H1 (cell line): ENCODE results near the gene PYGL. TPM values are rescaled to one million over a fixed set of nuclear protein-coding genes. Genes with fewer than 3 reads are reported as not detected.

ENCODE experiments used
- CTCF ChIA-PET: fragments of 300-600 bp; sonication (Branson Sonifier 250); formaldehyde crosslinking; loops from one replicate; lab custom pipeline; 2021; ENCODE audit not compliant: partially characterized antibody; lab: Charles Lee
- POLR2A ChIA-PET: fragments of 300-600 bp; sonication (Branson Sonifier 250); formaldehyde crosslinking; loops from one replicate; lab custom pipeline; 2021; ENCODE audit warnings: inconsistent platforms; ENCODE audit not compliant: partially characterized antibody; lab: Charles Lee
- DNase-seq, 2 experiments: peaks; one replicate each; pipeline versions ENCODE4 v3.0.0 to v3.0.0-alpha.2; 2010 to 2022; ENCODE audit warnings: low spot score in 2 of 2, low read depth in 1 of 2, mixed read lengths in 1 of 2
- FAIRE-seq: peaks from 2 replicates; lab custom pipeline; 2011; peaks lifted over from hg19 to GRCh38; lab: Jason Lieb, UNC
- H2AFZ ChIP-seq: 2 replicates; pipeline ENCODE4 v1.8.1; 2012; ENCODE audit warnings: low read length, inconsistent platforms
- H2AK5ac ChIP-seq: 2 replicates; pipeline ENCODE4 v1.6.1; 2013; ENCODE audit warnings: low read depth, low read length
- H2BK120ac ChIP-seq: replicated peaks from 2 replicates; pipeline ENCODE3; 2013; ENCODE audit warnings: low read depth, low read length, inconsistent platforms
- H2BK12ac ChIP-seq: 2 replicates; pipeline ENCODE4 v1.6.1; 2013; ENCODE audit warnings: low read depth, low read length
- H2BK15ac ChIP-seq: 2 replicates; pipeline ENCODE4 v1.6.1; 2013; ENCODE audit warnings: low read length
- H2BK20ac ChIP-seq: 2 replicates; pipeline ENCODE4 v1.6.1; 2013; ENCODE audit warnings: low read length
- H2BK5ac ChIP-seq: 2 replicates; pipeline ENCODE4 v1.6.1; 2013; ENCODE audit warnings: low read depth, low read length
- H3K14ac ChIP-seq: 2 replicates; pipeline ENCODE4 v1.6.1; 2013; ENCODE audit warnings: inconsistent platforms; ENCODE audit not compliant: insufficient read length
- H3K18ac ChIP-seq: 2 replicates; pipeline ENCODE4 v1.6.1; 2013; ENCODE audit warnings: low read length; ENCODE audit errors: extremely low read depth
- H3K23ac ChIP-seq: 2 replicates; pipeline ENCODE4 v1.6.1; 2013; ENCODE audit warnings: inconsistent platforms; ENCODE audit not compliant: insufficient read length
- H3K23me2 ChIP-seq: 2 replicates; pipeline ENCODE4 v1.6.1; 2013; ENCODE audit warnings: low read depth, low read length
- H3K27ac ChIP-seq: 2 replicates; pipeline ENCODE4 v1.6.1; 2011; ENCODE audit warnings: low read depth, low read length, inconsistent platforms
- H3K27me3 ChIP-seq, 4 experiments: replicated peaks in 1 of 4; 1 replicate in 1 of 4; 2 replicates in 3 of 4; pipeline versions ENCODE4 v1.6.1 to v1.8.1; 2011 to 2013; ENCODE audit warnings: low read length in 3 of 4, mild to moderate bottlenecking in 3 of 4, inconsistent platforms in 2 of 4, mixed read lengths in 2 of 4, moderate library complexity in 1 of 4; ENCODE audit not compliant: control insufficient read depth in 3 of 4, insufficient read depth in 3 of 4; ENCODE audit errors: extremely low read depth in 1 of 4
- H3K36me3 ChIP-seq, 4 experiments: 2 replicates each; pipeline versions ENCODE4 v1.6.1 to v1.8.1; 2011 to 2013; ENCODE audit warnings: mild to moderate bottlenecking in 4 of 4, low read length in 3 of 4, moderate library complexity in 2 of 4, control low read depth in 1 of 4, inconsistent platforms in 1 of 4; ENCODE audit not compliant: insufficient read depth in 4 of 4, control insufficient read depth in 2 of 4
- H3K4ac ChIP-seq: replicated peaks from 2 replicates; pipeline ENCODE3; 2013; ENCODE audit warnings: low read length, low read depth, mixed read lengths, inconsistent platforms; ENCODE audit not compliant: insufficient read length
- H3K4me1 ChIP-seq, 4 experiments: replicated peaks in 1 of 4; 1 replicate in 1 of 4; 2 replicates in 3 of 4; pipeline versions ENCODE4 v1.6.1 to v1.8.1; 2011 to 2013; ENCODE audit warnings: low read length in 3 of 4, inconsistent platforms in 2 of 4, mixed read lengths in 1 of 4; ENCODE audit not compliant: insufficient read depth in 4 of 4, control insufficient read depth in 3 of 4
- H3K4me2 ChIP-seq, 2 experiments: 2 replicates each; pipeline versions ENCODE4 v1.6.1 to v1.8.1; 2011 to 2013; ENCODE audit warnings: low read depth in 2 of 2, low read length in 2 of 2, control low read depth in 1 of 2, inconsistent platforms in 1 of 2, mild to moderate bottlenecking in 1 of 2; ENCODE audit not compliant: insufficient read depth in 1 of 2
- H3K4me3 ChIP-seq, 4 experiments: fragments of 200-600, 300-600 bp in 1 of 4; sonication (generic), shearing (Covaris generic), sonication (Bioruptor Twin) in 1 of 4; 2 replicates each; pipeline versions ENCODE4 v1.5.1 to v1.8.1; 2011 to 2016; ENCODE audit warnings: low read length in 4 of 4, low read depth in 3 of 4, control low read depth in 2 of 4, inconsistent platforms in 2 of 4, mild to moderate bottlenecking in 2 of 4, mixed read lengths in 1 of 4, moderate library complexity in 1 of 4; ENCODE audit not compliant: insufficient read depth in 2 of 4; ENCODE audit errors: extremely low read depth in 1 of 4
- H3K56ac ChIP-seq: replicated peaks from 2 replicates; pipeline ENCODE3; 2013; ENCODE audit warnings: low read depth, mild to moderate bottlenecking, mixed read lengths, low read length, inconsistent platforms; ENCODE audit not compliant: insufficient read length
- H3K79me1 ChIP-seq: 2 replicates; pipeline ENCODE4 v1.6.1; 2013; ENCODE audit warnings: low read depth, low read length, control low read depth
- H3K79me2 ChIP-seq, 2 experiments: 2 replicates each; pipeline versions ENCODE4 v1.6.1 to v1.8.1; 2012 to 2013; ENCODE audit warnings: low read length in 2 of 2, mild to moderate bottlenecking in 2 of 2, inconsistent platforms in 1 of 2; ENCODE audit not compliant: insufficient read depth in 2 of 2, control insufficient read depth in 1 of 2
- H3K9ac ChIP-seq, 4 experiments: replicated peaks in 1 of 4; 1 replicate in 1 of 4; 2 replicates in 3 of 4; pipeline versions ENCODE4 v1.6.1 to v1.8.1; 2011 to 2013; ENCODE audit warnings: low read depth in 3 of 4, low read length in 3 of 4, control low read depth in 2 of 4, mild to moderate bottlenecking in 2 of 4, moderate library complexity in 2 of 4, inconsistent platforms in 1 of 4; ENCODE audit errors: extremely low read depth in 1 of 4
- H3K9me3 ChIP-seq, 2 experiments: 2 replicates each; pipeline versions ENCODE4 v1.6.1 to v1.8.1; 2012 to 2013; ENCODE audit warnings: mild to moderate bottlenecking in 2 of 2, moderate library complexity in 2 of 2, control low read depth in 1 of 2, inconsistent platforms in 1 of 2, low read depth in 1 of 2, low read length in 1 of 2, mixed read lengths in 1 of 2; ENCODE audit not compliant: insufficient read depth in 2 of 2
- H4K20me1 ChIP-seq, 2 experiments: replicated peaks in 1 of 2; 2 replicates each; pipeline versions ENCODE3 to v1.8.1; 2011 to 2013; ENCODE audit warnings: inconsistent platforms in 2 of 2, low read length in 2 of 2, mild to moderate bottlenecking in 1 of 2; ENCODE audit not compliant: insufficient read depth in 2 of 2, control insufficient read depth in 1 of 2
- H4K5ac ChIP-seq: 2 replicates; pipeline ENCODE4 v1.6.1; 2013; ENCODE audit warnings: low read length, low read depth, mixed read lengths, inconsistent platforms; ENCODE audit not compliant: insufficient read length
- H4K8ac ChIP-seq: 2 replicates; pipeline ENCODE4 v1.8.0; 2013; ENCODE audit warnings: mild to moderate bottlenecking, moderate library complexity, low read length, inconsistent platforms; ENCODE audit not compliant: insufficient read depth; ENCODE audit errors: extremely low read depth
- H4K91ac ChIP-seq: replicated peaks from 2 replicates; pipeline ENCODE3; 2013; ENCODE audit warnings: low read length, mixed read lengths, inconsistent platforms; ENCODE audit not compliant: insufficient read length
- BRCA1 ChIP-seq: IDR thresholded peaks from 2 replicates; pipeline ENCODE4 v1.6.1; 2012; ENCODE audit warnings: low read depth, low read length, improper control_type of control experiment
- CHD2 ChIP-seq: IDR thresholded peaks from 2 replicates; pipeline ENCODE4 v1.6.1; 2012; ENCODE audit warnings: low read length, improper control_type of control experiment
- CREB1 ChIP-seq: IDR thresholded peaks from 2 replicates; pipeline ENCODE4 v1.6.1; 2012; ENCODE audit warnings: inconsistent platforms
- FOSL1 ChIP-seq: IDR thresholded peaks from 2 replicates; pipeline ENCODE4 v1.6.1; 2011; ENCODE audit warnings: mild to moderate bottlenecking, low read depth, low read length, moderate library complexity; ENCODE audit not compliant: insufficient read depth
- GTF2F1 ChIP-seq: IDR thresholded peaks from 2 replicates; pipeline ENCODE4 v1.6.1; 2012; ENCODE audit warnings: low read depth, low read length, improper control_type of control experiment, borderline replicate concordance
- JUN ChIP-seq: IDR thresholded peaks from 2 replicates; pipeline ENCODE4 v1.6.1; 2011; ENCODE audit warnings: low read depth, mild to moderate bottlenecking, improper control_type of control experiment, low read length
- POLR2AphosphoS5 ChIP-seq: IDR thresholded peaks from 2 replicates; pipeline ENCODE4 v1.6.1; 2011; ENCODE audit warnings: low read depth, low read length
- RAD21 ChIP-seq, 2 experiments: IDR thresholded peaks in 1 of 2; conservative IDR thresholded peaks in 1 of 2; 2 replicates each; pipeline ENCODE4 v1.6.1; 2011; ENCODE audit warnings: low read depth in 2 of 2, low read length in 2 of 2, improper control_type of control experiment in 1 of 2, inconsistent platforms in 1 of 2, mild to moderate bottlenecking in 1 of 2, moderate library complexity in 1 of 2
- SUZ12 ChIP-seq: fragments of 200-600 bp; sonication (generic); IDR thresholded peaks from 2 replicates; pipeline ENCODE4 v1.6.1; 2012; ENCODE audit warnings: mild to moderate bottlenecking, inconsistent platforms, low read length, moderate library complexity, mixed read lengths
- WGBS, 2 experiments: shearing (Covaris generic) in 1 of 2; methylation state at CpG; one replicate each; pipeline versions ENCODE4 v1.1.6 to v1.1.7; 2013 to 2015; ENCODE audit warnings: low lambda C conversion rate in 2 of 2, mixed read lengths in 2 of 2, inconsistent platforms in 1 of 2, low coverage in 1 of 2, missing lambda C conversion rate in 1 of 2; ENCODE audit not compliant: insufficient replicate concordance in 2 of 2, insufficient coverage in 1 of 2, insufficient read length in 1 of 2; ENCODE audit errors: extremely low coverage in 1 of 2, missing lambda C conversion rate in 1 of 2; 5-methylcytosine and 5-hydroxymethylcytosine counted together
- polyA plus RNA-seq, 7 experiments: library from polyadenylated mRNA; depleted of rRNA in 3 of 7; stranded (reverse) in 5 of 7; unstranded in 2 of 7; fragments of >200 nt in 5 of 7; fragments of 200-250 nt in 2 of 7; gene quantifications; 1 replicate in 5 of 7; 2 replicates in 1 of 7; 4 replicates in 1 of 7; pipeline versions ENCODE4 v1.2.1 to v1.2.3, GENCODE V29; 2011 to 2013; ENCODE audit warnings: missing spikeins in 2 of 7, mixed read lengths in 2 of 7
- total RNA-seq: library from RNA; stranded (reverse); fragmentation: NEBNext Ultra II Directional; extraction: Animal tissue kit (Norgen Biotek cat#: 25700); gene quantifications from 2 replicates; pipeline ENCODE4 v1.2.1, GENCODE V29; 2021
- TF ChIP-seq, protein P1 (sequence below), 3 experiments: IDR thresholded peaks; 1 replicate in 2 of 3; 2 replicates in 1 of 3; pipeline versions ENCODE4 v1.5.1 to v1.6.1; 2011; ENCODE audit warnings: low read length in 3 of 3, mild to moderate bottlenecking in 3 of 3, inconsistent platforms in 2 of 3, low read depth in 1 of 3, moderate library complexity in 1 of 3; ENCODE audit not compliant: insufficient read depth in 1 of 3; ENCODE audit errors: control extremely low read depth in 1 of 3

PYGL gene
- total and polyA plus RNA-seq, 2 of the 8 experiments (the other 6 are each of a cell fraction or from before 2014, with no cell fraction given) = 26.1 to 50.5 TPM

DNA sequence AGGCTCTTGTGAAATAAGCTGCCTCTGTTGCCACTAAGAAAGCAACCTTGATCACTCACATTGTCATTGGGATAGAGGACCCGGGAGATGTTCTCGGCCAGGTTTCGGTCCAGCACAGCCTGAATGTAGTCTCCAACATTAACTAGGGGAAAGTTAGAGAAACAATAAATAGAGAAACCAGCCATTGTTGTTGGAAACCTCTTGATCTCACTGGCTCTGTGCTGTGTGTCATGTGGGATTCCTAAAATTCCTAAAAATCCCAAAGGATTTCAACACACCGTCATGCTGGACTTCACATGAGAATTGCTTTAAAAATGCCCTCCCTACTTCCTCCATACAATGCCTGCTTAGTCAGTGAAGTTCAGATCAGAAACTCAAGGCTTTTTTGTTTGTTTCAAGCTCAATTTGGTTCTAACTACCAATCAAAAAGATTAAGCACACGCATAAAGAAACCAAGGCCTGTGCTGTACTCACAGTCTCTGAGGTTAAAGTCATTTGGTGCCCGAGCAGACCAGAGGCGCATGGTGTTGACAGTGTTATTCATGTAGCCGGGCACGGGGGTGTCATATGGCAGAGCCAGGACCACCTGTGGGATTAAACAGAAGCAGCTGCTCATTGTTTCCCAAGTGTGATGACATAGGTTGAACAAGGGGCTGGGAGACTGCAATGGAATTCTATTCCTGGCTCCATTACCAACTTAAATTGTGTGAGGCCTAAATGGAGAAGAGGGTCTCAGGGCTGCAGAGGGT lies 23.6 kb downstream of the PYGL start:
- WGBS, 2 experiments = 92% methylated on average over 9 of the region's 9 CpGs; no CpG with 5 or more reads in 1 of the 2 experiments
- H3K23ac ChIP-seq = no peak overlapping the region
- H2BK5ac ChIP-seq = no peak overlapping the region
- ChIA-PET CTCF (interaction anchor here (1.1 kb wide), 1 partner anchor 11 kb away, joined by 3 read pairs; no protein-coding TSS in a partner anchor), POLR2A (no interaction called here)
- H3K27me3 ChIP-seq = no peaks in the 10 kb centered on the region
- no peak overlapping the region for H3K14ac ChIP-seq
- H2BK20ac ChIP-seq = no peak overlapping the region
- DNase-seq (no peak), FAIRE-seq (no peak)
- H3K79me2 ChIP-seq = no peaks in the 10 kb centered on the region
- H4K91ac ChIP-seq = no peak overlapping the region
- no peak overlapping the region for H4K8ac ChIP-seq
- H3K56ac ChIP-seq = no peak overlapping the region
- no peak overlapping the region for H3K4ac ChIP-seq
- H3K36me3 ChIP-seq = peaks cover 0 to 9% (median 5%) of the 10 kb centered on the region in 4 experiments; a peak in 5 of 8 replicates
- H3K18ac ChIP-seq = no peak overlapping the region
- H3K4me1 ChIP-seq = peaks cover 0 to 4% (median 1%) of the 10 kb centered on the region in 4 experiments; a peak in 2 of 7 replicates
- H2BK120ac ChIP-seq = no peak overlapping the region
- no peak overlapping the region for H4K5ac ChIP-seq
- no peaks in the 10 kb centered on the region for H4K20me1 ChIP-seq
- no peaks in the 10 kb centered on the region for H3K9me3 ChIP-seq
- H3K4me3 ChIP-seq = no peak overlapping the region
- no peak overlapping the region for H3K4me2 ChIP-seq
- H3K9ac ChIP-seq = no peak overlapping the region
- H2AFZ ChIP-seq = no peak overlapping the region
- no peak overlapping the region for H3K27ac ChIP-seq
- no peak overlapping the region for H2AK5ac ChIP-seq
- no peak overlapping the region for H2BK12ac ChIP-seq
- no peak overlapping the region for H2BK15ac ChIP-seq
- H3K23me2 ChIP-seq = no peaks in the 10 kb centered on the region; the same call in 1 of the 2 replicates
- no peaks in the 10 kb centered on the region for H3K79me1 ChIP-seq
- TF ChIP-seq RAD21 (IDR thresholded peaks at IDR 0.05 in 1 of 2, conservative IDR thresholded peaks at IDR 0.05 in 1 of 2; ENCODE audit: low read depth in 2 of 2, low read length in 2 of 2) = no peak
- no peak for TF ChIP-seq BRCA1
- TF ChIP-seq SUZ12 = no peak
- TF ChIP-seq CHD2 = no peak
- TF ChIP-seq JUN = no peak
- TF ChIP-seq CREB1 = no peak
- TF ChIP-seq FOSL1 = no peak
- TF ChIP-seq, protein P1, sequence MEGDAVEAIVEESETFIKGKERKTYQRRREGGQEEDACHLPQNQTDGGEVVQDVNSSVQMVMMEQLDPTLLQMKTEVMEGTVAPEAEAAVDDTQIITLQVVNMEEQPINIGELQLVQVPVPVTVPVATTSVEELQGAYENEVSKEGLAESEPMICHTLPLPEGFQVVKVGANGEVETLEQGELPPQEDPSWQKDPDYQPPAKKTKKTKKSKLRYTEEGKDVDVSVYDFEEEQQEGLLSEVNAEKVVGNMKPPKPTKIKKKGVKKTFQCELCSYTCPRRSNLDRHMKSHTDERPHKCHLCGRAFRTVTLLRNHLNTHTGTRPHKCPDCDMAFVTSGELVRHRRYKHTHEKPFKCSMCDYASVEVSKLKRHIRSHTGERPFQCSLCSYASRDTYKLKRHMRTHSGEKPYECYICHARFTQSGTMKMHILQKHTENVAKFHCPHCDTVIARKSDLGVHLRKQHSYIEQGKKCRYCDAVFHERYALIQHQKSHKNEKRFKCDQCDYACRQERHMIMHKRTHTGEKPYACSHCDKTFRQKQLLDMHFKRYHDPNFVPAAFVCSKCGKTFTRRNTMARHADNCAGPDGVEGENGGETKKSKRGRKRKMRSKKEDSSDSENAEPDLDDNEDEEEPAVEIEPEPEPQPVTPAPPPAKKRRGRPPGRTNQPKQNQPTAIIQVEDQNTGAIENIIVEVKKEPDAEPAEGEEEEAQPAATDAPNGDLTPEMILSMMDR (IDR thresholded peaks at IDR 0.05; ENCODE audit: control extremely low read depth in 1 of 3, insufficient read depth in 1 of 3, low read depth in 1 of 3, low read length in 3 of 3) = no peak
- no peak for TF ChIP-seq POLR2AphosphoS5
- TF ChIP-seq GTF2F1 = no peak
